ENCODE results near the gene CDC45. TPM values are rescaled to one million over a fixed set of nuclear protein-coding genes. Genes with fewer than 3 reads are reported as not detected.
"Not testable (repeated sequence)": the region's sequence is repeated elsewhere in the genome, so short reads cannot be mapped to it uniquely, and the experiment has no call there.

CDC45 gene
- total RNA-seq, 2 experiments from 2014 or later: 90.2 to 94.3 TPM

DNA sequence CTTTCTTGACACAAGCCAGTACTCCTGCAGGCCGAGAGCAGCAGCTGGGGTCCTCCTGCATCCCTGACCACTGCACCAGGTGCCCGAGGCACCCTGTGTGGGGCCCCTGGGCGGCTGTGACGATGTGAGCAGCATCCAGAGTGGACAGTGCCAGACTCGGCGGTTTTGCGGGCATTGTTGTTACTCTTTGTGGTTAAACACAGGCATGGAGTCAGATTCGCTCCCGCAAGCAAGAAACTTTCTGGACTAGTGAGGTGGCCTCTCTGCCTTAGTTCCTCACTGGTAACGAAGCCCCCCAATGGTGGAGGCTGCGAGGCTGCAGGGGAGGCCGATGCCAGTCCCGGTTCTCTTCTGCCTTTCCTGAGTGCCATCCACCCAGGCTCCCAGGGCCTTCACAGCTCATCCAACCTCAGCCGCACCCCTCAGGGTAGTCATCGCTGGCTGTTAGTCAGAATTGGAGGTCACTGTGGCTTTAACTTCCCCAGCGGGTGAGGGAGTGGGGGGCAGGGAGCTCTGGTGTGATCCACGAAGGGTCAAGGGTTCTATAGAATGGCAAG lies 48.2 kb downstream of the CDC45 start:
- Mint-ChIP-seq H3K27ac (no peak overlapping the region), H3K9me3 (ENCODE audit: insufficient read depth) (no peaks in the 10 kb centered on the region), H3K36me3 (ENCODE audit: low read depth) (no peaks in the 10 kb centered on the region), H3K27me3 (ENCODE audit: low read depth) (peaks cover 29% of the 10 kb centered on the region), H3K4me3 (no peak overlapping the region), H3K4me1 (ENCODE audit: low read depth) (peaks cover 14% of the 10 kb centered on the region)
- DNase-seq (no peak), ATAC-seq (no peak)
- POLR2A ChIA-PET: no interaction called here
- CTCF ChIA-PET: no interaction called here

DNA sequence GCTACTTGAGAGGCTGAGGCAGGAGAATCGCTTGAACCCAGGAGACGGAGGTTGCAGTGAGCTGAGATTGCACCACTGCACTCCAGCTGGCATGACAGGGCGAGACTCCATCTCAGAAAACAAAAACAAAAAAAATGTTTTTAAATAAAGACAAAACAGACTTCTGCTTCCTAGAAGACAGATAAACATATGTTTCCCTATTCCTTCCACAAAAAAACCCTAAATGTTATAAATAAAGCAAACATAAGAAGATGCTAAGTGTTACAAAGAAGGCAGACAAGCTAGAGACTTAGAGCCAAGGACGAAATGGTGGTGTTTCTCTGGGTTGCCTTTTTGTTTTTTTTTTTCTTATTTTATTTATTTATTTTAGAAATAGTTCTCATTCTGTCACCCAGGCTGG lies 50.1 kb downstream of the CDC45 start:
- Mint-ChIP-seq H3K27ac (no peak overlapping the region), H3K36me3 (ENCODE audit: low read depth) (no peaks in the 10 kb centered on the region), H3K9me3 (ENCODE audit: insufficient read depth) (no peaks in the 10 kb centered on the region), H3K27me3 (ENCODE audit: low read depth) (peaks cover 20% of the 10 kb centered on the region), H3K4me3 (no peak overlapping the region), H3K4me1 (ENCODE audit: low read depth) (peaks cover 2% of the 10 kb centered on the region)
- CTCF ChIA-PET: interaction anchor here (2.6 kb wide), 1 partner anchor 100 kb away, joined by 12 read pairs; no protein-coding TSS in a partner anchor
- ATAC-seq: no peak
- POLR2A ChIA-PET: interaction anchor here (0.9 kb wide), 1 partner anchor 12 kb away, joined by 4 read pairs; no protein-coding TSS in a partner anchor
- DNase-seq: no peak

DNA sequence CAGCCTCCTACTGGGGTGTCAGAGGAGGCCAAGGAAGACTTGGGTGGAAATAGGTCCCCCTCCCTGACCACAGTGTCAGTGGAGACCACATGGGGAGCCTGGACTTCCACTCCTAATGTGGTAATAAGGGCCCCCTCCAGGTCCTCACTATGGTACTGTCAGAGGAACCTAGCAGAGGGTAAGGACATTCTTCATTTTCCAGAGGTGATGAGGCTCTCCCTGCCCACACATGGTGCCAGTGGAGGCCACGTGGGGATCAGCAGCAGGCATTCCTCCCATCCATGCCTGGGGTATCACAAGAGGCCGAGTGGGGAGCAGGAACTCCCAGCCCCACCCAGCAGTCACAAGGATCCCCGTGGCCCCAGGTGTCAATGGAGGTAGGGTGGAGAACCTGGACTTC lies 51.0 kb downstream of the CDC45 start:
- H3K27ac Mint-ChIP-seq: no peak overlapping the region
- ChIA-PET POLR2A (no interaction called here), CTCF (interaction anchor here (2.6 kb wide), 1 partner anchor 99 kb away, joined by 12 read pairs; no protein-coding TSS in a partner anchor)
- H3K36me3 Mint-ChIP-seq (ENCODE audit: low read depth): no peaks in the 10 kb centered on the region
- H3K4me3 Mint-ChIP-seq: no peak overlapping the region
- peaks cover 19% of the 10 kb centered on the region for H3K27me3 Mint-ChIP-seq (ENCODE audit: low read depth)
- ATAC-seq (no peak), DNase-seq (no peak)
- peaks cover 3% of the 10 kb centered on the region for H3K4me1 Mint-ChIP-seq (ENCODE audit: low read depth)
- no peaks in the 10 kb centered on the region for H3K9me3 Mint-ChIP-seq (ENCODE audit: insufficient read depth)

DNA sequence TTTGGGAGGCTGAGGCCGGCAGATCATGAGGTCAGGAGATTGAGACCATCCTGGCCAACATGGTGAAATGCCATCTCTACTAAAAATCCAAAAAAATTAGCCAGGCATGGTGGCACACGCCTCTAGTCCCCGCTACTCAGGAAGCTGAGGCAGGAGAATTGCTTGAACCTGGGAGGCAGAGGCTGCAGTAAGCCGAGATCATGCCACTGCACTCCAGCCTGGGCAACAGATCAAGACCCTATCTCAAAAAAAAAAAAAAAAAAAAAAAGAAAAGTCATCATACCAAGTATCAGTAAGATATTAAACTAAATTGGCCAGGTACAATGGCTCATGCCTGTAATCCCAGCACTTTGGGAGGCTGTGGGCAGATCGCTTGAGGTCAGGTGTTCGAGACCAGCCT lies 51.6 kb downstream of the CDC45 start:
- H3K36me3 Mint-ChIP-seq (ENCODE audit: low read depth); ATAC-seq; DNase-seq; POLR2A ChIA-PET; H3K4me3 Mint-ChIP-seq; CTCF ChIA-PET; H3K9me3 Mint-ChIP-seq (ENCODE audit: insufficient read depth); H3K27ac Mint-ChIP-seq; H3K4me1 Mint-ChIP-seq (ENCODE audit: low read depth): not testable (repeated sequence)
- H3K27me3 Mint-ChIP-seq (ENCODE audit: low read depth): peaks cover 13% of the 10 kb centered on the region

DNA sequence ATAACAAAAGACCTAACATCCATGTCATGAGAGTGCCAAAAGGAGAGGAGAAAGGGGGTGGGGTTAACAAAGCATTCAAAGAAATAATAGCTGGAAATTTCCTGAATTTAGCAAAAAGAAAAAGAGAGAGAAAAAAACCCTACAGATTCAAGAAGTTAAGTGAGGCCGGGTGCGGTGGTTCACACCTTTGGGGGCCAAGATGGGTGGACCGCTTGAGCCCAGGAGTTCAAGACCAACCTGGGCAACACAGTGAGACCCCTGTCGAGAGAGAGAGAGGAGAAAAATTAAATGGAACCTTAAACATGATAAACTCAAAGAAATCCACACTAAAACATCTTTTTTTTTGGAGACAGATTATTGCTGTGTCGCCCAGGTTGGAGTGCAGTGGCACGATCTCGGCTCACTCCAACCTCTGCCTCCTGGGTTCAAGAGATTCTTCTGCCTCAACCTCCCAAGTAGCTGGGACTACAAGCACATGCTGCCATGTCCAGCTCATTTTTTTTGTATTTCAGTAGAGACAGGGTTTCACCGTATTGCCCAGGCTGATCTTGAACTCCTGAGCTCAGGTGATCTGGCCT lies 53.4 kb downstream of the CDC45 start:
- POLR2A ChIA-PET: no interaction called here
- DNase-seq (no peak), ATAC-seq (no peak)
- CTCF ChIA-PET: no interaction called here
- H3K4me3 Mint-ChIP-seq: no peak overlapping the region
- H3K36me3 Mint-ChIP-seq (ENCODE audit: low read depth): no peaks in the 10 kb centered on the region
- H3K9me3 Mint-ChIP-seq (ENCODE audit: insufficient read depth): no peaks in the 10 kb centered on the region
- peaks cover 3% of the 10 kb centered on the region for H3K4me1 Mint-ChIP-seq (ENCODE audit: low read depth)
- H3K27me3 Mint-ChIP-seq (ENCODE audit: low read depth): peaks cover 10% of the 10 kb centered on the region
- no peak overlapping the region for H3K27ac Mint-ChIP-seq

DNA sequence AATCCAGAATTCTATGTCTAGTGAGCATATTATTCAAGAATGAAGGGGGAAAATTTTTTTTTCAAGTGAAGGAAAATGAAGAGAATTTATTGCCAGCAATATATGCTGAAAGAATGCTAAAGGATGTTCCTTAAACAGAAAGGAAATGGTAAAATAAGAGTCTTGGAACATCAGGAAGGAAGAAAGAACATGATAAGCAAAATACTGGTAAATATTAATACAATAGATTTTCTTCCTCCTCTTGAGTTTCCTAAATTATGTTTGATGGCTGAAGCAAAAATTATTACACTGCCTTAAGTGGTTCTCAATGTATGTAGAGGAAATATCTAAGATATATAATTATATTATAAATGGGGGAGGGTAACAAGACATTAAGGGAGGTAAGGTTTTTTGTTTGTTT lies 54.1 kb downstream of the CDC45 start:
- DNase-seq: no peak
- Mint-ChIP-seq H3K4me3 (no peak overlapping the region), H3K9me3 (ENCODE audit: insufficient read depth) (no peaks in the 10 kb centered on the region), H3K27me3 (ENCODE audit: low read depth) (peaks cover 13% of the 10 kb centered on the region), H3K4me1 (ENCODE audit: low read depth) (peaks cover 3% of the 10 kb centered on the region), H3K36me3 (ENCODE audit: low read depth) (no peaks in the 10 kb centered on the region), H3K27ac (no peak overlapping the region)
- ChIA-PET POLR2A (no interaction called here), CTCF (no interaction called here)
- ATAC-seq: no peak

DNA sequence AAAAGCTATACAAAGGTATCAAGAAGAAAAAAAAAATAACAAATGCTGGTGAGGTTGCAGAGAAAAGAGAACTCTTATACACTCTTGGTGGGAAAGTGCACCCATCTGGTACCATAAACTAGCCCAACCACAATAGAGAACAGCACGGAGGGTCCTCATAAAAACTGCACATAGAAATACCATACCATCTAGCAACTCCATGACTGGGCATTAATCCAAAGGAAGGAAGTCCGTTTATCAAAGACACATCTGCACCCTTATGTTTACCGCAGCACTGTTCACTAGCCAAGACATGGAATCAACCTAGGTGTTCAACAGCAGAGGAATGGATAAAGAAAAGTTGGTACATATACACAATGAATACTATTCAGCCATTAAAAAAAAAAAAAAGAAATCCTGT lies 55.3 kb downstream of the CDC45 start:
- CTCF ChIA-PET: no interaction called here
- H3K4me1 Mint-ChIP-seq (ENCODE audit: low read depth): peaks cover 3% of the 10 kb centered on the region
- ATAC-seq (no peak), DNase-seq (no peak)
- no peaks in the 10 kb centered on the region for H3K36me3 Mint-ChIP-seq (ENCODE audit: low read depth)
- no peak overlapping the region for H3K4me3 Mint-ChIP-seq
- H3K27me3 Mint-ChIP-seq (ENCODE audit: low read depth): peaks cover 13% of the 10 kb centered on the region
- no peaks in the 10 kb centered on the region for H3K9me3 Mint-ChIP-seq (ENCODE audit: insufficient read depth)
- POLR2A ChIA-PET: no interaction called here
- no peak overlapping the region for H3K27ac Mint-ChIP-seq

DNA sequence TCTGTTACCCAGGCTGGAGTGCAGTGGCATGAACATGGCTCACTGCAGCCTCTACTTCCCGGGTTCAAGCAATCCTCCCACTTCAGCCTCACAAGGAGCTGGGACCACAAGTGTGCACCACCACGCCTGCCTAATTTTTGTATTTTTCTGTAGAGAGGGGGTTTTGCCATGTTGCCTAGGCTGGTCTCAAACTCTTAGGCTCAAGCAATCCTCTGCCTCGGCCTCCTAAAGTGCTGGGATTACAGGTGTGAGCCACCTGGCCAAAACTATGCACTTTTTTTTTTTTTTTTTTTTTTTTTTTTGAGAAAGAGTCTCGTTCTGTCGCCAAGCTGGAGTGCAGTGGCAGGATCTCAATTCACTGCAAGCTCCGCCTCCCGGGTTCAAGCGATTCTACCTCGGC lies 56.8 kb downstream of the CDC45 start:
- peaks cover 14% of the 10 kb centered on the region for H3K27me3 Mint-ChIP-seq (ENCODE audit: low read depth)
- H3K27ac Mint-ChIP-seq: no peak overlapping the region
- H3K4me3 Mint-ChIP-seq: no peak overlapping the region
- no peak for DNase-seq
- no peaks in the 10 kb centered on the region for H3K9me3 Mint-ChIP-seq (ENCODE audit: insufficient read depth)
- H3K36me3 Mint-ChIP-seq (ENCODE audit: low read depth): no peaks in the 10 kb centered on the region
- ATAC-seq: no peak
- ChIA-PET CTCF (no interaction called here), POLR2A (interaction anchor here (0.6 kb wide), 1 partner anchor 49 kb away, joined by 4 read pairs; no protein-coding TSS in a partner anchor)
- H3K4me1 Mint-ChIP-seq (ENCODE audit: low read depth): peaks cover 3% of the 10 kb centered on the region

DNA sequence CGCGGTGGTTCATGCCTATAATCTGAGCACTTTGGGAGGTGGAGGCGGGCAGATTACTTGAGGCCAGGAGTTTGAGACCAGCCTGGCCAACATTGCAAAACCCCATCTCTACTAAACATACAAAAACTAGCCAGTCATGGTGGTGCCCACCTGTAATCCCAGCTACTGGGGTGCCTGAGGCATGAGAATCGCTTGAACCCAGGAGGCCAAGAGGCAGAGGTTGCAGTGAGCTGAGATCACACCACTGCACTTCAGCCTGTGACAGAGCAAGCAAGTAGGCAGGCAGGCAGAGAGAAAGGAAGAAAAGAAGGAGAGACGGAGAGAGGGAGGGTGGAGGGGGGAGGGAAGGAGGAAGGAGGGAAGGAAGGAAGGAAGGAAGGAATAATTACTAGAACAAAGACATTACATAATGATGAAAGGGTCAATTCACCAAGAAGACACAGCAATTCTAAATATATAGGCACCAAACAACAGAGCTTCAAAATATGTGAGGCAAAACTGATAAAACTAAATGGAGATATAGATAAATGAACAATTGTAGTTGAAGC lies 58.3 kb downstream of the CDC45 start:
- no peaks in the 10 kb centered on the region for H3K9me3 Mint-ChIP-seq (ENCODE audit: insufficient read depth)
- ChIA-PET CTCF (interaction anchor here (1.4 kb wide), 1 partner anchor 92 kb away, joined by 6 read pairs; no protein-coding TSS in a partner anchor), POLR2A (no interaction called here)
- H3K36me3 Mint-ChIP-seq (ENCODE audit: low read depth): no peaks in the 10 kb centered on the region
- no peak for ATAC-seq
- H3K27ac Mint-ChIP-seq: no peak overlapping the region
- H3K27me3 Mint-ChIP-seq (ENCODE audit: low read depth): peaks cover 15% of the 10 kb centered on the region
- H3K4me1 Mint-ChIP-seq (ENCODE audit: low read depth): peaks cover 3% of the 10 kb centered on the region
- no peak overlapping the region for H3K4me3 Mint-ChIP-seq
- DNase-seq: no peak

DNA sequence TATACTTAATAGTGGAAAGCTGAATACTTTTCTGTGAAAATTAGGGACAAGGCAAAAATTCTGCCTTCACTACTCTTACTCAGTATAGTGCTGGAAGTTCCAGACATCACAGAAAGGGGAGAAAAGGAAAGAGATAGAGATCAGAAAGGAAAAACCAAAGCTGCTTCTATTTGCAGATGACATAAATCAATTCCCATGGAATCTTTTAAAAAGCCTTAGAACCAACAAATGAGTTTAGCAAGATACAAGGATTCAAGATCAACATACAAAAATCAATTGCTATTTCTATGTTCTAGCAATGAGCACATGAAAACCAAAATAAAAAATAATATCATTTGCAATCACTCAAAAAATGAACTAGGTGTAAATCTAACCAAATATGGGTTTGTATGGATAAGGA lies 60.7 kb downstream of the CDC45 start:
- H3K27me3 Mint-ChIP-seq (ENCODE audit: low read depth): peaks cover 12% of the 10 kb centered on the region
- DNase-seq (no peak), ATAC-seq (no peak)
- H3K4me1 Mint-ChIP-seq (ENCODE audit: low read depth): no peaks in the 10 kb centered on the region
- no peak overlapping the region for H3K4me3 Mint-ChIP-seq
- no peak overlapping the region for H3K27ac Mint-ChIP-seq
- POLR2A ChIA-PET: no interaction called here
- no peaks in the 10 kb centered on the region for H3K9me3 Mint-ChIP-seq (ENCODE audit: insufficient read depth)
- CTCF ChIA-PET: interaction anchor here (1.1 kb wide), 1 partner anchor 89 kb away, joined by 5 read pairs; no protein-coding TSS in a partner anchor
- H3K36me3 Mint-ChIP-seq (ENCODE audit: low read depth): no peaks in the 10 kb centered on the region

DNA sequence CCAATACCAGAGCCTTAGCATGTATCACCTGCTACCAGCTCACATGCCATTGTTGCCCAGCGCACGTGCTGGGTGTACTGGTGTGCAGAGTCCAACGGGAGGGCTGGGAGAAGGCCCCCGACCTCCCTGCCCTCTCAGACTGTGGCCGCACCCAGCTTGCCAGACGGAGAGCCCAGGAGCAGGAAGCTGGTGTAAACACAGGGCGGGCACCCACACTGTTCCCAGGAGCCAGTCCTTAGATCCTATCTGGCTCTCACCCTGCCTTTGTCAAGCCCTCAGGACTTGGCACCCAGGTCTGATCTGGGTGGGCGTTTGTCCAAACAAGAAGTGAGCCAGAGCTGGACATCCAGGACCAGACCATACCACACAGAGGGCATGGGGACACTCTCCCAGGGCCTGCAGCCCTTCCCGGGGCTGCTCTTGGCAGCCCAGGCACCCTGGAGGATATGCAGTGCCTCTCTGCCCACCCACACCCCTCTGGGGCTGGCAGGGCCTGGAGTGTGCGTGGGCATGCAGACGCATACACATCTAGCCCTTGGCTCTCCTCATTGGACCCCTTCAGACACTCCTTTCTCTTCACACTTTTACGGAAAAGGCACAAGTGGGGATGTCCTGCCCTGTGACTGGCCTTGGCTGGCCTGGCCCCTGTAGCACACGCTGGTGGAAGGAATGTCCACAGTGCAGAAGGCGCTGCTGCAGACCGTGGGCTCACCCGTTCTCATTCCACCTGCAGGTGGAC lies 64.4 kb downstream of the CDC45 start:
- H3K4me3 Mint-ChIP-seq: no peak overlapping the region
- no peaks in the 10 kb centered on the region for H3K4me1 Mint-ChIP-seq (ENCODE audit: low read depth)
- no peak overlapping the region for H3K27ac Mint-ChIP-seq
- ChIA-PET POLR2A (no interaction called here), CTCF (no interaction called here)
- H3K27me3 Mint-ChIP-seq (ENCODE audit: low read depth): peaks cover 9% of the 10 kb centered on the region
- ATAC-seq (no peak), DNase-seq (no peak)
- H3K36me3 Mint-ChIP-seq (ENCODE audit: low read depth): no peaks in the 10 kb centered on the region
- no peaks in the 10 kb centered on the region for H3K9me3 Mint-ChIP-seq (ENCODE audit: insufficient read depth)

DNA sequence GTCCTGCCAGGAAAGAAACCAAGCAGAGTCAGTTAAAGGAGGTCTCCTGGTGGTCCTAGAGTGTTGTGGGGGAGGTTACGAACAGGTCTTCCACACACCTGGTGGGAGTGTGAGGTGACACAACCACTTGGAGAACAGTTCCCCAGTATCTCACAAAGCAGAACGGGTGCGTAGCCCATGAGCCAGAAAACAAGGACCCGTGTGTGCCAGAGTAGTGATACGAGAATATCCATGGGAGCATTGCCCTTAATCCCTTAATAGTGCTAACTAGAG lies 66.2 kb downstream of the CDC45 start:
- DNase-seq: no peak
- H3K27ac Mint-ChIP-seq: no peak overlapping the region
- no peaks in the 10 kb centered on the region for H3K36me3 Mint-ChIP-seq (ENCODE audit: low read depth)
- no peak for ATAC-seq
- no peaks in the 10 kb centered on the region for H3K9me3 Mint-ChIP-seq (ENCODE audit: insufficient read depth)
- ChIA-PET POLR2A (no interaction called here), CTCF (no interaction called here)
- no peaks in the 10 kb centered on the region for H3K4me1 Mint-ChIP-seq (ENCODE audit: low read depth)
- no peak overlapping the region for H3K4me3 Mint-ChIP-seq
- H3K27me3 Mint-ChIP-seq (ENCODE audit: low read depth): peaks cover 7% of the 10 kb centered on the region

All from activated CD8-positive, alpha-beta T cell treated with anti-CD3 and anti-CD28 coated beads, Interleukin-2, amount 10 ng/mL, durations not matched to agents 7 days and 5 days (primary cell).